HCT116 (cell line): ENCODE results near the gene XRN1. TPM values are rescaled to one million over a fixed set of nuclear protein-coding genes. Genes with fewer than 3 reads are reported as not detected.

ENCODE experiments used
- ATAC-seq: fragments of 200-7000 bp; cut with Tn5 transposase; 2 replicates; pipeline ENCODE4 v1.9.1; 2020; ENCODE audit warnings: mild to moderate bottlenecking, moderate library complexity
- BruUV-seq: library from RNA; stranded (reverse); fragments of 400-500 nt; replicated peaks from 2 replicates; lab custom pipeline; 2021; lab: Mats Ljungman, UMichigan
- CTCF ChIA-PET: fragments of 300-600 bp; sonication (Branson Sonifier 250); formaldehyde crosslinking; loops from one replicate; lab custom pipeline; 2021; ENCODE audit warnings: antibody characterized with exemption; lab: Charles Lee
- POLR2A ChIA-PET: fragments of 300-600, 350-600 bp; sonication (Branson Sonifier 250); formaldehyde crosslinking; loops from one replicate; lab custom pipeline; 2021; ENCODE audit warnings: antibody characterized with exemption; lab: Charles Lee
- RAD21 ChIA-PET, 2 experiments: fragments of 300-600 bp; sonication (Branson Sonifier 250); formaldehyde crosslinking; loops; one replicate each; lab custom pipeline; 2023; ENCODE audit warnings: low total read pairs in 2 of 2; ENCODE audit not compliant: uncharacterized antibody in 2 of 2, unreplicated experiment in 2 of 2, low non-redundant PET in 1 of 2; lab: Charles Lee
- DNase-seq: peaks from one replicate; pipeline ENCODE4 v3.0.0-alpha.2; 2010; ENCODE audit warnings: low read depth, low spot score
- H2AFZ ChIP-seq: fragments of 200-600 bp; shearing (Covaris generic), sonication (generic); 2 replicates; pipeline ENCODE4 v1.6.1; 2017; ENCODE audit warnings: low read depth, mixed run types, mixed read lengths, antibody characterized with exemption, low read length; ENCODE audit not compliant: poor library complexity, severe bottlenecking
- H3K27ac ChIP-seq: 2 replicates; pipeline ENCODE4 v1.5.1; 2012; ENCODE audit warnings: low read depth, low read length
- H3K27me3 ChIP-seq: fragments of 200-600 bp; sonication (generic); 2 replicates; pipeline ENCODE4 v1.6.1; 2016; ENCODE audit warnings: mixed run types, low read length, mixed read lengths; ENCODE audit not compliant: insufficient read depth
- H3K36me3 ChIP-seq, 2 experiments: fragments of 200-500 bp in 1 of 2; fragments of 200-600 bp in 1 of 2; sonication (Bioruptor generic) in 1 of 2; sonication (generic) in 1 of 2; 2 replicates each; pipeline versions ENCODE4 v1.5.1 to v1.6.1; 2014 to 2016; ENCODE audit warnings: low read length in 2 of 2, inconsistent platforms in 1 of 2, mixed read lengths in 1 of 2, mixed run types in 1 of 2; ENCODE audit not compliant: insufficient read depth in 2 of 2, control insufficient read depth in 1 of 2
- H3K4me1 ChIP-seq, 2 experiments: fragments of 200-600 bp in 1 of 2; sonication (generic) in 1 of 2; 2 replicates each; pipeline versions ENCODE4 v1.5.1 to v1.6.1; 2012 to 2017; ENCODE audit warnings: low read length in 2 of 2, inconsistent platforms in 1 of 2, mild to moderate bottlenecking in 1 of 2, mixed read lengths in 1 of 2, mixed run types in 1 of 2, moderate library complexity in 1 of 2; ENCODE audit not compliant: insufficient read depth in 2 of 2, control insufficient read depth in 1 of 2
- H3K4me2 ChIP-seq: fragments of 200-600 bp; sonication (generic); 2 replicates; pipeline ENCODE4 v1.6.1; 2017; ENCODE audit warnings: mixed run types, low read length, mixed read lengths
- H3K4me3 ChIP-seq, 2 experiments: fragments of 200-600 bp in 1 of 2; sonication (generic) in 1 of 2; replicated peaks in 1 of 2; 2 replicates each; pipeline ENCODE4 v1.5.1; 2011 to 2016; ENCODE audit warnings: low read length in 2 of 2, control low read depth in 1 of 2, low read depth in 1 of 2, mild to moderate bottlenecking in 1 of 2, mixed read lengths in 1 of 2, mixed run types in 1 of 2
- H3K79me2 ChIP-seq: fragments of 200-600 bp; sonication (generic); 2 replicates; pipeline ENCODE4 v1.6.1; 2017; ENCODE audit warnings: mild to moderate bottlenecking, mixed run types, low read length, moderate library complexity, mixed read lengths; ENCODE audit not compliant: insufficient read depth
- H3K9ac ChIP-seq: fragments of 200-600 bp; sonication (generic); 2 replicates; pipeline ENCODE4 v1.6.1; 2016; ENCODE audit warnings: low read length, mixed read lengths
- H3K9me2 ChIP-seq: fragments of 200-600 bp; sonication (generic), shearing (Covaris generic); 2 replicates; pipeline ENCODE4 v1.6.1; 2017; ENCODE audit warnings: mixed run types, mild to moderate bottlenecking, moderate library complexity; ENCODE audit not compliant: insufficient read depth
- H3K9me3 ChIP-seq, 2 experiments: fragments of 200-500 bp in 1 of 2; fragments of 200-600 bp in 1 of 2; sonication (Bioruptor generic) in 1 of 2; sonication (generic) in 1 of 2; 2 replicates each; pipeline ENCODE4 v1.6.1; 2014 to 2017; ENCODE audit warnings: low read length in 2 of 2, mixed read lengths in 2 of 2, inconsistent platforms in 1 of 2, low read depth in 1 of 2, mild to moderate bottlenecking in 1 of 2, mixed run types in 1 of 2, moderate library complexity in 1 of 2; ENCODE audit not compliant: control insufficient read depth in 1 of 2, insufficient read depth in 1 of 2
- H4K20me1 ChIP-seq: fragments of 200-600 bp; sonication (generic), shearing (Covaris generic); 2 replicates; pipeline ENCODE4 v1.6.1; 2017; ENCODE audit warnings: mixed run types, mild to moderate bottlenecking, moderate library complexity; ENCODE audit not compliant: insufficient read depth
- ATF3 ChIP-seq: IDR thresholded peaks from 2 replicates; pipeline ENCODE4 v1.6.1; 2012
- CEBPB ChIP-seq: IDR thresholded peaks from 2 replicates; pipeline ENCODE4 v1.6.1; 2012; ENCODE audit warnings: low read depth
- EGR1 ChIP-seq: IDR thresholded peaks from 2 replicates; pipeline ENCODE4 v1.6.1; 2012; ENCODE audit warnings: low read depth
- ELF1 ChIP-seq: IDR thresholded peaks from 2 replicates; pipeline ENCODE4 v1.6.1; 2012; ENCODE audit warnings: low read depth, borderline replicate concordance
- EZH2phosphoT487 ChIP-seq: fragments of 200-600 bp; IDR thresholded peaks from 2 replicates; pipeline ENCODE4 v1.6.1; 2018; ENCODE audit warnings: antibody characterized with exemption, borderline replicate concordance
- JUND ChIP-seq: IDR thresholded peaks from 2 replicates; pipeline ENCODE4 v1.6.1; 2012
- MAX ChIP-seq: IDR thresholded peaks from 2 replicates; pipeline ENCODE4 v1.6.1; 2012
- POLR2A ChIP-seq: IDR thresholded peaks from 2 replicates; pipeline ENCODE4 v1.7.0; 2011; ENCODE audit warnings: borderline replicate concordance; ENCODE audit not compliant: insufficient read depth, insufficient read length; ENCODE audit errors: extremely low read depth
- POLR2AphosphoS5 ChIP-seq: IDR thresholded peaks from 2 replicates; pipeline ENCODE4 v1.6.1; 2011; ENCODE audit warnings: mild to moderate bottlenecking, low read depth, low read length, moderate library complexity
- RAD21 ChIP-seq: IDR thresholded peaks from 2 replicates; pipeline ENCODE4 v1.6.1; 2012; ENCODE audit warnings: low read depth, mild to moderate bottlenecking
- SP1 ChIP-seq: IDR thresholded peaks from 2 replicates; pipeline ENCODE4 v1.6.1; 2012; ENCODE audit warnings: low read depth
- SRF ChIP-seq: IDR thresholded peaks from 2 replicates; pipeline ENCODE4 v1.6.1; 2012; ENCODE audit warnings: low read depth
- YY1 ChIP-seq: IDR thresholded peaks from 2 replicates; pipeline ENCODE4 v1.6.1; 2011; ENCODE audit warnings: low read length, low read depth, moderate library complexity, mild to moderate bottlenecking; ENCODE audit not compliant: insufficient replicate concordance; ENCODE audit errors: extremely low read depth
- intact Hi-C: fragments of 100-400 bp; cut with micrococcal nuclease; formaldehyde crosslinking; loops from 2 replicates; pipeline ENCODE4 v1.10.0; 2022
- total RNA-seq: library from RNA; stranded (reverse); gene quantifications from one replicate; pipeline ENCODE4 v1.2.1, GENCODE V29; 2021; ENCODE audit not compliant: unreplicated experiment
- TF ChIP-seq, protein P1 (sequence below): IDR thresholded peaks from 2 replicates; pipeline ENCODE4 v1.6.1; 2012; ENCODE audit warnings: low read depth

Gene XRN1
- total RNA-seq, 1 experiment from 2014 or later = 21.3 TPM

DNA sequence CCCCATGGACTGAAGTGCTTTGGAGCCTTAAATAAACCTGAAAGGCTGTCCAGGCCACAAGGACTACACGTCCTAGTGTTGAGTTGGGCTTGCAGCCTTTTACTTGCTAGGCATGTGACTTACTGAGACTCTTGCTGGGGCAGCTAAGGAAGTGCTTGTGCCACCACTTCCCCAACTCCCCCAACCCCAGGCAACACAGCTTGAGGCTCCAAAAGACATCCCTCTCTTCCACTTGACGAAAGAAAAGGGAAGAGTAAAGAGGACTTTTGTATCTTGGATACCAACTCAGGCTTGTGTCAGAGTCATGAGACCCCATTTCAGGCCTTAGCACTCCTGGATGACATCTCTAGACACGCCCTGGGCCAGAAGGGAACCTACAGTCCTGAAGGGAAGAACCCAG is 109.8 kb downstream of the XRN1 start:
- intact Hi-C loops = no loop called here
- Histone ChIP-seq H2AFZ (no peak overlapping the region), H3K4me1 (no peaks in the 10 kb centered on the region), H3K9me3 (no peaks in the 10 kb centered on the region), H3K36me3 (peaks cover 0 to 2% of the 10 kb centered on the region in 2 experiments; a peak in 1 of 4 replicates)
- no peak for ATAC-seq
- RAD21 ChIA-PET = no interaction called here
- no TSS peak for BruUV-seq
- TF ChIP-seq, protein P1, sequence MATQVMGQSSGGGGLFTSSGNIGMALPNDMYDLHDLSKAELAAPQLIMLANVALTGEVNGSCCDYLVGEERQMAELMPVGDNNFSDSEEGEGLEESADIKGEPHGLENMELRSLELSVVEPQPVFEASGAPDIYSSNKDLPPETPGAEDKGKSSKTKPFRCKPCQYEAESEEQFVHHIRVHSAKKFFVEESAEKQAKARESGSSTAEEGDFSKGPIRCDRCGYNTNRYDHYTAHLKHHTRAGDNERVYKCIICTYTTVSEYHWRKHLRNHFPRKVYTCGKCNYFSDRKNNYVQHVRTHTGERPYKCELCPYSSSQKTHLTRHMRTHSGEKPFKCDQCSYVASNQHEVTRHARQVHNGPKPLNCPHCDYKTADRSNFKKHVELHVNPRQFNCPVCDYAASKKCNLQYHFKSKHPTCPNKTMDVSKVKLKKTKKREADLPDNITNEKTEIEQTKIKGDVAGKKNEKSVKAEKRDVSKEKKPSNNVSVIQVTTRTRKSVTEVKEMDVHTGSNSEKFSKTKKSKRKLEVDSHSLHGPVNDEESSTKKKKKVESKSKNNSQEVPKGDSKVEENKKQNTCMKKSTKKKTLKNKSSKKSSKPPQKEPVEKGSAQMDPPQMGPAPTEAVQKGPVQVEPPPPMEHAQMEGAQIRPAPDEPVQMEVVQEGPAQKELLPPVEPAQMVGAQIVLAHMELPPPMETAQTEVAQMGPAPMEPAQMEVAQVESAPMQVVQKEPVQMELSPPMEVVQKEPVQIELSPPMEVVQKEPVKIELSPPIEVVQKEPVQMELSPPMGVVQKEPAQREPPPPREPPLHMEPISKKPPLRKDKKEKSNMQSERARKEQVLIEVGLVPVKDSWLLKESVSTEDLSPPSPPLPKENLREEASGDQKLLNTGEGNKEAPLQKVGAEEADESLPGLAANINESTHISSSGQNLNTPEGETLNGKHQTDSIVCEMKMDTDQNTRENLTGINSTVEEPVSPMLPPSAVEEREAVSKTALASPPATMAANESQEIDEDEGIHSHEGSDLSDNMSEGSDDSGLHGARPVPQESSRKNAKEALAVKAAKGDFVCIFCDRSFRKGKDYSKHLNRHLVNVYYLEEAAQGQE = no peak
- no peak for TF ChIP-seq MAX
- no peak for TF ChIP-seq SP1
- no peak for TF ChIP-seq SRF
- no peak for TF ChIP-seq YY1
- no peak for TF ChIP-seq ELF1
- no peak for TF ChIP-seq EGR1
- TF ChIP-seq JUND = no peak
- TF ChIP-seq CEBPB = no peak
- no peak for TF ChIP-seq EZH2phosphoT487
- TF ChIP-seq RAD21 = no peak
- TF ChIP-seq POLR2AphosphoS5 = no peak
- no peak for TF ChIP-seq ATF3
- no peak for TF ChIP-seq POLR2A
- TF ChIP-seq, all 23 proteins: peak for 0
- POLR2A ChIA-PET = no interaction called here
- CTCF ChIA-PET = no interaction called here
- Histone ChIP-seq H3K27ac (no peak overlapping the region), H3K4me2 (no peak overlapping the region), H3K4me3 (no peak overlapping the region), H3K27me3 (no peaks in the 10 kb centered on the region), H4K20me1 (no peaks in the 10 kb centered on the region), H3K9me2 (no peaks in the 10 kb centered on the region), H3K9ac (no peak overlapping the region), H3K79me2 (no peaks in the 10 kb centered on the region)
- DNase-seq = no peak
